Endothelial cell (in vitro differentiated cells): Measurements from ENCODE around the gene TMEM223. TPM values are rescaled to one million over a fixed set of nuclear protein-coding genes. Genes with fewer than 3 reads are reported as not detected.
A peak's percentile ranks its signal among the peaks of the same experiment; 100 is the strongest.
"Not testable (repeated sequence)": the region's sequence is repeated elsewhere in the genome, so short reads cannot be mapped to it uniquely, and the experiment has no call there.

ENCODE experiments used
- DNase-seq: peaks from one replicate; pipeline ENCODE4 v3.0.0; 2021; ENCODE audit warnings: low spot score
- H3K27ac Mint-ChIP-seq: one replicate; pipeline ENCODE4 v1.8.0; 2021; ENCODE audit warnings: mixed read lengths, inconsistent platforms; ENCODE audit not compliant: unreplicated experiment
- H3K27me3 Mint-ChIP-seq: one replicate; pipeline ENCODE4 v1.8.0; 2021; ENCODE audit warnings: mild to moderate bottlenecking, moderate library complexity, mixed read lengths, inconsistent platforms; ENCODE audit not compliant: unreplicated experiment
- H3K36me3 Mint-ChIP-seq: one replicate; pipeline ENCODE4 v1.8.0; 2021; ENCODE audit warnings: mild to moderate bottlenecking, low read depth, mixed read lengths, inconsistent platforms; ENCODE audit not compliant: unreplicated experiment
- H3K4me1 Mint-ChIP-seq: one replicate; pipeline ENCODE4 v1.8.0; 2021; ENCODE audit warnings: mild to moderate bottlenecking, mixed read lengths, inconsistent platforms; ENCODE audit not compliant: unreplicated experiment
- H3K4me3 Mint-ChIP-seq: one replicate; pipeline ENCODE4 v1.8.0; 2021; ENCODE audit warnings: mild to moderate bottlenecking, mixed read lengths, inconsistent platforms; ENCODE audit not compliant: unreplicated experiment
- H3K9me3 Mint-ChIP-seq: one replicate; pipeline ENCODE4 v1.8.0; 2021; ENCODE audit warnings: mixed read lengths, inconsistent platforms; ENCODE audit not compliant: unreplicated experiment
- total RNA-seq: library from RNA; stranded (reverse); fragmentation: NEBNext Ultra II Directional; extraction: Animal tissue kit (Norgen Biotek cat#: 25700); gene quantifications from one replicate; pipeline ENCODE4 v1.2.1, GENCODE V29; 2021; ENCODE audit not compliant: unreplicated experiment
- TF ChIP-seq, protein P1 (sequence below): fragments of 200-600 bp; sonication (generic); IDR thresholded peaks from one replicate; pipeline ENCODE4 v1.5.0; 2021; ENCODE audit warnings: antibody characterized with exemption; ENCODE audit not compliant: unreplicated experiment

The TMEM223 gene
- total RNA-seq, 1 donor from 2014 or later = 13.9 TPM

DNA sequence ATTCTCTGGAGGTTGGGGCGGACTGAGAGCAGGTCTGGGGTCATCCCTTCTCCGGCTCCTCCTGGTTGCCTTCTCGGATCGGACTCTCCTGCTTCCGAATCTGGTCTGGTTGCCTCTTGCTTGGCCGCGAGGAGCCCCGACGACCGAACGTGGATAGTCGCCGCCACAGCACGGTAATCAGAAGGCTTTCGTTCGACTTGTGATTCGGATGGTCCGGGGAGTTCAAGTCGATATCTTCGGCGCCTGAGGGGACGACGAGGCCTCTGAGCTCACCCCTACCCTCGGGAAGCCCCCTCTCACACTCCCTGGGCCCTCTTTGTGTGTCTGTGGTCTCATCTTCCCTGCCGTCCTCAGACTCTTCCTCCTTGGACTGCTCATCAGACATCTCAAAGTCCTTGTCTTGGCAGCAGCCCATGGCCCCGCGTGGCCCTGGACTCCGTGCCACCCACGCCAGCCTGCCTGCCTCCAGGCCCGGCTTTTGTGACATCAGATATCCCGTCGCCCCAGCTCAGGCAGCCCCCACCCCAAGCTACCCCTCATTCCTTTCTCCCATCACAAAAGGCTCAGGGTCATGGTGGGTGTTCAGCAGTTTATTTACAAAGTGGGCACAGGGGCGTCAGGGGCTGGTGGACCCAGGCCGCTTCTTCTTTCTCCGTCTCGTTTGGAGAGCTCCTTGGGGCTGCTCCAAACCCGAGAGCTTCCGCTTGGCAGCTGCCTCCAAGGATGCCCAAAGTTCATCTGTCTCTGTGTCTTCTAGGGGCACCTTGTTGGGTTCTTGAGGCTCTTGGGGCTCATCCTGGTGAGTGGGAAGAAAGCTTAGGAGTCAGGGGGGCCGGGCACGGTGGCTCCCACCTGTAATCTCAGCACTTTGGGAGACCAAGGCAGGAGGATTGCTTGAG is 40.8 kb upstream of the TMEM223 start, which contains the start of gene TEX54:
TEX54 (minus strand) TSS at position 506 of the 899 bp plus-strand sequence.
- TF ChIP-seq, protein P1, sequence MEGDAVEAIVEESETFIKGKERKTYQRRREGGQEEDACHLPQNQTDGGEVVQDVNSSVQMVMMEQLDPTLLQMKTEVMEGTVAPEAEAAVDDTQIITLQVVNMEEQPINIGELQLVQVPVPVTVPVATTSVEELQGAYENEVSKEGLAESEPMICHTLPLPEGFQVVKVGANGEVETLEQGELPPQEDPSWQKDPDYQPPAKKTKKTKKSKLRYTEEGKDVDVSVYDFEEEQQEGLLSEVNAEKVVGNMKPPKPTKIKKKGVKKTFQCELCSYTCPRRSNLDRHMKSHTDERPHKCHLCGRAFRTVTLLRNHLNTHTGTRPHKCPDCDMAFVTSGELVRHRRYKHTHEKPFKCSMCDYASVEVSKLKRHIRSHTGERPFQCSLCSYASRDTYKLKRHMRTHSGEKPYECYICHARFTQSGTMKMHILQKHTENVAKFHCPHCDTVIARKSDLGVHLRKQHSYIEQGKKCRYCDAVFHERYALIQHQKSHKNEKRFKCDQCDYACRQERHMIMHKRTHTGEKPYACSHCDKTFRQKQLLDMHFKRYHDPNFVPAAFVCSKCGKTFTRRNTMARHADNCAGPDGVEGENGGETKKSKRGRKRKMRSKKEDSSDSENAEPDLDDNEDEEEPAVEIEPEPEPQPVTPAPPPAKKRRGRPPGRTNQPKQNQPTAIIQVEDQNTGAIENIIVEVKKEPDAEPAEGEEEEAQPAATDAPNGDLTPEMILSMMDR = no peak
- peak; percentile 13 for DNase-seq
- Mint-ChIP-seq H3K36me3 (peaks cover 30% of the 10 kb centered on the region), H3K27ac (peak within 1 kb of the TSS; percentile 99), H3K27me3 (peaks cover 15% of the 10 kb centered on the region), H3K9me3 (no peaks in the 10 kb centered on the region), H3K4me1 (peaks cover 23% of the 10 kb centered on the region), H3K4me3 (peak within 1 kb of the TSS; percentile 99)

DNA sequence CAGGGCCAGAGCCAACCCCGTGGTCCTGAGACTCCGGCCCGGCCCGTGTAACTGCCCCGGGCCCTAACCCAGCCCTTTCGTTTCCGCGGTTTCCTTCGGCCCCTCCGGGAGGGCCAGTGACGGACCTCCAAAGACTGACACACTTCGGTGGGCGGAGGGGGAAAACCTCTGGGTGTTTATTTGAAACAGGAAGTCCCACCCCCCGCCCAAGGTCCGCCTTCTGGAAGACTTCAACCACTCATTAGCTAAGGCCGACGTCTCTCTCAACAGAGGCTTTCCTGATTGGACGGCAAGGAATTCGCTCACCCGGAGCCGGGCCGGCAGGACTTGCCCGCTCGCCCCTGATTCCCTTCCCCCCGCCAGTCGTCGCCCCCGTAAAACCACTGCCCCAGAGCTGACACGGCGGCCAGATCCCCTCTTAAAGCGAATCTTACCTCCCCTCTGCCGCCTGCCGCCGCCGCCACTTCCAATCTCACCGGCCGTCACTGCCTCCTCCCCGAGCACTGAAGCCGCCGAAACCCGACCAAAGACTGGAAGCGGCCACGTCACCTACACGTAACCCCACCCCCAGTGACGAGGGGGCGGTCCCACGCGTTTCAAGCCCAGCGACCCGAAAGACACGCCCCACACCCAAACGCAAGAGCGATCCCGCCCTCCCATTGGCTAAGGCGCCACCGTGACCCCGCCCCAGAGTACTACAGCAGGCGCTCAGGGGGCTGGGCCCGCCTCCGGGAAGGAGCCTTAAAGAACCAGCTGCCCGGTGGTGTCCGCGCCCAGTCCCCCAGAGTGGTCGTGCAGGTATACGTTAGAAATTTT is 39.9 kb upstream of the TMEM223 start, which contains the start of gene STX5:
STX5 (minus strand) TSS at position 532 of the 816 bp plus-strand sequence. CDS start 808 bp downstream, outside the sequence.
- Mint-ChIP-seq H3K36me3 (peaks cover 37% of the 10 kb centered on the region), H3K9me3 (no peaks in the 10 kb centered on the region), H3K27me3 (peaks cover 15% of the 10 kb centered on the region), H3K4me3 (peak within 1 kb of the TSS; percentile 99), H3K4me1 (peaks cover 23% of the 10 kb centered on the region), H3K27ac (peak within 1 kb of the TSS; percentile 99)
- TF ChIP-seq, protein P1 = no peak
- DNase-seq = peak; percentile 99

DNA sequence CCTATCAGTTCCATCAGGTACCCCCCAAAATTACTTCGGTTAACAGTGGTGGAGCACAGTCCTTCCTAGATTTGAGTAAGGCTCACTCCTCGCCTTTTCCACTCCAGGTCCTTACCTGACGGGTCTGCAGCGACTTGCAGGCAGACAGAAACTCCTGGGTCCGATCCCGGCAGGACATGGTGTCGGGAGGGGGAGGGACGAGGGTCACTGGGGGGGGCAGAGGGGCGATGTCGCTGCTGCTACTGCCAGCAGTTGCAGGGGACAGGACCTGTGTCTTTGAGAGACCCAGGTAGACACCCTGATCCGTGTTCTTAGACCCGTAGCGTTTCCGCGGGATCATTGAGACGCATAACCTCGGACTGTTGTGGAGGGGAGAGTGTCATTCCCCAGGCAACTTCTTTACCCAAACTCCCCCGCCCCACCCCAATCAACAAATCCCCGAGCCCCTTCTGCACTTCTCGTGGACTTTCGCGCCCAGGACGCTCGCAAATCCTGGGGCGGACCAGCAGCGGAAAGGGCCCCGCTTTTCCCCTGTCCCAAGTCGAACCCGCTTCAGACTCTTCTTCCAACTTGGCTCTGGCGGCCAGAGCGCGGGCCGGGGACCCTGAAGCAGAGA is 39.2 kb upstream of the TMEM223 start:
- peaks cover 15% of the 10 kb centered on the region for H3K27me3 Mint-ChIP-seq
- H3K4me3 Mint-ChIP-seq = peak overlapping the region; percentile 99
- peaks cover 32% of the 10 kb centered on the region for H3K36me3 Mint-ChIP-seq
- H3K4me1 Mint-ChIP-seq = peaks cover 20% of the 10 kb centered on the region
- TF ChIP-seq, protein P1 = no peak
- no peak for DNase-seq
- no peaks in the 10 kb centered on the region for H3K9me3 Mint-ChIP-seq
- peak overlapping the region; percentile 99 for H3K27ac Mint-ChIP-seq

DNA sequence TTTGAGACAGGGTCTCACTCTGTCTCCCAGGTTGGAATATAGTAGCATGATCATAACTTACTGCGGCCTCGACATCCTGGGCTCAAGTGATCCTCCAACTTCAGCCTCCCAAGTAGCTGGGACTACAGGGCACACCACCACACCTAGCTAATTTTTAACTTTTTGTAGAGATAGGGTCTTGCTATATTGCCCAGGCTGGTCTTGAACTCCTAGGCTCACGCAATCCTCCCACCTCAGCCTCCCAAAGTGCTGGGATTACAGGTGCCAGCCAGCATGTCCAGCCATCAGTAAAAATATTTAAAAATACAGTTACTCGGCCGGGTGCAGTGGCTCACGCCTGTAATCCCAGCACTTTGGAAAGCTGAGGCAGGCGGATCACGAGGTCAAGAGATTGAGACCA is 36.3 kb upstream of the TMEM223 start:
- Mint-ChIP-seq H3K27me3 (peaks cover 12% of the 10 kb centered on the region), H3K36me3 (peaks cover 44% of the 10 kb centered on the region), H3K4me1 (peaks cover 18% of the 10 kb centered on the region)
- not testable (repeated sequence) for H3K9me3 Mint-ChIP-seq, H3K27ac Mint-ChIP-seq, DNase-seq, H3K4me3 Mint-ChIP-seq

DNA sequence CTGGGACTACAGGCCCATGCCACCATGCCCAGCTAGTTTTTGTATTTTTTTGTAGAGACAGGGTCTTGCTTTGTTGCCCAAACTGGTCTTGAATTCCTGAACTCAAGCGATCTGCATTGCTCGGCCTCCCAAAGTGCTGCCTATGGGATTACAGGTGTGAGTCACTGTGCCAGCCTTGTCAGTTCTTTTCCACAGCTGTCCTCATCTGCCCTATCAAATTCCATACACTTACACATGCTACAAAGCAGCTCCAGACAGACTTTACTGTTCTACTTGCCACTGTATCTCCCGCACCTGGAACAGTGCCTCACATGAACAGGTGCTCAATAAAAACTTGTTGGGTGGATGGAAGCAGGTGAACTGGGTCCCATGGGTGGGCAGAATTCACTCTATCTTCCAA is 31.9 kb upstream of the TMEM223 start:
- no peak for DNase-seq
- peaks cover 54% of the 10 kb centered on the region for H3K36me3 Mint-ChIP-seq
- TF ChIP-seq, protein P1 = no peak
- peaks cover 4% of the 10 kb centered on the region for H3K27me3 Mint-ChIP-seq
- no peaks in the 10 kb centered on the region for H3K9me3 Mint-ChIP-seq
- no peaks in the 10 kb centered on the region for H3K4me1 Mint-ChIP-seq
- no peak overlapping the region for H3K27ac Mint-ChIP-seq
- H3K4me3 Mint-ChIP-seq = peak overlapping the region; percentile 51
